ENCODE data around the gene IL34. TPM values are rescaled to one million over a fixed set of nuclear protein-coding genes. Genes with fewer than 3 reads are reported as not detected.
A peak's percentile ranks its signal among the peaks of the same experiment; 100 is the strongest.

IL34 gene
- total RNA-seq, 2 donors from 2014 or later, result 11.9 to 55.6 TPM

GRCh38 chr16:70701036-70701435 lies 54.7 kb downstream of the IL34 start:
- ATAC-seq (ENCODE audit: insufficient number of reproducible peaks, low FRiP score, low read depth), result no peak
- Histone ChIP-seq H3K27me3 (replicated peaks; ENCODE audit: insufficient read depth) (no peaks in the 10 kb centered on the region), H3K36me3 (no peaks in the 10 kb centered on the region), H3K4me1 (ENCODE audit: control insufficient read depth in 1 of 2, low read depth in 2 of 2) (peaks cover 50 to 89% of the 10 kb centered on the region in 2 donors), H3K27ac (peak overlapping the region; percentile 87 to 96), H3K4me3 (no peak overlapping the region), H3K9me3 (no peaks in the 10 kb centered on the region)
- TF ChIP-seq CTCF (IDR thresholded peaks at IDR 0.05), result no peak
- no peak for DNase-seq (ENCODE audit: low spot score)

DNA sequence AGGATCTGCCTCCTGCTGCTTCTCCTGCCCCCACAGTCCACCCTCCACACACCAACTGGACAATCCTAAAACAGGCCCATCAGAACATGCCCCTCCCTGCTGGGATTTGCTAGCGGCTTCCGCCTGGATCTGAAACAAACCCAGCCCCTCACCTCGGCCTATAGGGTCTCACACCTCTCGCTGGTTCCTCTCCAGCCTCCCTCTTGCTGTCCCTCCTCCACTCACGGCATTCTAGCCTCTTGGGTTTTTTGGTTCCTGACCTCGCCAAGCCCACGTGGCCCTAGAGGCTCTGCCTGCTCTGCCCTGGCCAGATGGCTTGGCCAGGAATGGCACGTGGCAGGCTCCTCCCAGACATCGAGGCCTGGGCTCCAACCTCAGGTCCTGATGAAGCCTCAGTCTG lies 55.2 kb downstream of the IL34 start:
- no peak for TF ChIP-seq CTCF (IDR thresholded peaks at IDR 0.05)
- no peaks in the 10 kb centered on the region for H3K9me3 ChIP-seq
- peak overlapping the region; percentile 87 to 96 for H3K27ac ChIP-seq
- DNase-seq (ENCODE audit: low spot score) (no peak), ATAC-seq (ENCODE audit: insufficient number of reproducible peaks, low FRiP score, low read depth) (no peak)
- no peak overlapping the region for H3K4me3 ChIP-seq
- no peaks in the 10 kb centered on the region for H3K36me3 ChIP-seq
- H3K27me3 ChIP-seq (replicated peaks; ENCODE audit: insufficient read depth), result no peaks in the 10 kb centered on the region
- peaks cover 56 to 89% of the 10 kb centered on the region in 2 donors for H3K4me1 ChIP-seq (ENCODE audit: control insufficient read depth in 1 of 2, low read depth in 2 of 2)

GRCh38 chr16:70701998-70702397 lies 55.6 kb downstream of the IL34 start:
- Histone ChIP-seq H3K4me3 (no peak overlapping the region), H3K27me3 (replicated peaks; ENCODE audit: insufficient read depth) (no peaks in the 10 kb centered on the region), H3K36me3 (no peaks in the 10 kb centered on the region), H3K27ac (peak overlapping the region; percentile 87 to 96), H3K4me1 (ENCODE audit: control insufficient read depth in 1 of 2, low read depth in 2 of 2) (peaks cover 60 to 89% of the 10 kb centered on the region in 2 donors), H3K9me3 (no peaks in the 10 kb centered on the region)
- DNase-seq (ENCODE audit: low spot score) (no peak), ATAC-seq (ENCODE audit: insufficient number of reproducible peaks, low FRiP score, low read depth) (no peak)
- TF ChIP-seq CTCF (IDR thresholded peaks at IDR 0.05), result no peak

DNA sequence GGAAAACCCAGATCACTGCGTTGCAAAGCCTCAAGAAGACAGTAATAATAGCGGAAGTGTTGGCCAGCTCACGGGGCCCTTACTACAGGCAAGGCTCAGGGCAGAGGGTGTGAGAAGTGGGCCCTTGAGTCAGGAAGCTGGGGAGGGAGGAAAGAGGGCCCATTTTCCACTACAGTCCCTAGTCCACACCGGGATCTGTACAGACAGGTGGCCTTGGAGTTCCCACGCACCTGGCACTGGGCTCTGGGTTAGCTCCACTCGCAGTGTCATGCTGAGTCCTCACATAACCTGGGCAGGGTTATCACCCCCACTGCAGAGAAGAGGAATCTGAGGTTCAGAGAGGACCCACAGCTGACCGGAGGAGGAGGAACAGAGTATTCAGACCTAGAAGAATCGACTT lies 56.3 kb downstream of the IL34 start:
- no peaks in the 10 kb centered on the region for H3K9me3 ChIP-seq
- peak overlapping the region; percentile 87 to 96 for H3K27ac ChIP-seq
- no peak overlapping the region for H3K4me3 ChIP-seq
- peaks cover 61 to 89% of the 10 kb centered on the region in 2 donors for H3K4me1 ChIP-seq (ENCODE audit: control insufficient read depth in 1 of 2, low read depth in 2 of 2)
- no peaks in the 10 kb centered on the region for H3K36me3 ChIP-seq
- H3K27me3 ChIP-seq (replicated peaks; ENCODE audit: insufficient read depth), result no peaks in the 10 kb centered on the region
- no peak for TF ChIP-seq CTCF (IDR thresholded peaks at IDR 0.05)
- DNase-seq (ENCODE audit: low spot score), result no peak
- ATAC-seq (ENCODE audit: insufficient number of reproducible peaks, low FRiP score, low read depth), result no peak

DNA sequence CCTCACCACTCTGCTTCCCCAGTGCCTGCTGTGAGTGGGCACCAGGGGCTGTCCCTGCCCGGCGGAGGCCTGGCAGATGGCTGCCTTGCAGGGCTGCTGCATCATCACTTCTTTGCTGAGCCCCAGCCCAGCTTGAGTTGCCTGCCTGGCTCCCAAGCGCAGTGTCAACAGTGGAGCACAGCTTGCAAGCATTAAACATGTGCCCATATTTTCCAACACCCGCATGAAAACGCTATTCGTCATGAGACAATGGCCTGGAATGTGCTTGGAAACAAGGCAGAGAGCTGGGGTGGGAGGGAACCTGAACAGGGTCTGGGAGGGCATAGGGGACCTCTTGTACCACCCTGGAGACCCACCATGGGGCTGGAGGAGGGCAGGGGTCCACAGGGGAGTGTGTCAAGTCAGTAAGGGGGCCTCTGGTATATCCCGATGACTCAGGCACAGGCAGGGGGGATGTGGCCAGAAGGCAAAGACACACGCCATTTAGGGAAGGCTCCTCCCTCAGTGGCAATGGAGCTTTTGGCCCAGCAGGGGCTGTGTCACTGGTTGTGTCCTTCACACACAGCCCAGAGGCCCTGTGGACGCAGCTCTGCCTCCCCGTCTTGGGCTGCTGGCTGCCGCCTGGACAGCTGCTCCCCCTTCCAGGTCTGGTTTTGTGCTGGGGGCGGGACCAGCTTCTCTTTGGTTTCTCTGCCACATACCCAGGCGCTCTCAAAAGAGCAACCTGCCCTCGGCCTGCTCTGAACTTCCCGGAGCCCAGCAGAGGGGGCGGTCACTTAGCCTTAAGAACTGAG lies 56.9 kb downstream of the IL34 start:
- Histone ChIP-seq H3K4me3 (no peak overlapping the region), H3K36me3 (no peaks in the 10 kb centered on the region), H3K27me3 (replicated peaks; ENCODE audit: insufficient read depth) (no peaks in the 10 kb centered on the region), H3K4me1 (ENCODE audit: control insufficient read depth in 1 of 2, low read depth in 2 of 2) (peaks cover 58 to 89% of the 10 kb centered on the region in 2 donors), H3K9me3 (no peaks in the 10 kb centered on the region), H3K27ac (peak overlapping the region; percentile 87 to 96)
- ATAC-seq (ENCODE audit: insufficient number of reproducible peaks, low FRiP score, low read depth) (peak; percentile 64), DNase-seq (ENCODE audit: low spot score) (peak; percentile 58)
- peak; percentile 65 for TF ChIP-seq CTCF (IDR thresholded peaks at IDR 0.05)

Data from thoracic aorta (tissue), 2 donors.